AG04449 (cell line): ENCODE results near the gene SEMA5B.

Experiments used
- CTCF ChIA-PET: fragments of 350-600 bp; formaldehyde crosslinking; extraction: SDS; loops from one replicate; lab custom pipeline; 2021; ENCODE audit warnings: antibody characterized with exemption; lab: Yijun Ruan, JAX
- POLR2A ChIA-PET: fragments of 400-600, 350-600 bp; formaldehyde crosslinking; extraction: SDS; loops from one replicate; lab custom pipeline; 2020; ENCODE audit warnings: antibody characterized with exemption, inconsistent platforms; lab: Yijun Ruan, JAX
- DNase-seq: peaks from one replicate; pipeline ENCODE4 v3.0.0-alpha.2; 2010; ENCODE audit warnings: low read depth, low spot score
- H3K4me3 ChIP-seq: 2 replicates; pipeline ENCODE4 v1.5.1; 2011; ENCODE audit warnings: low read depth, mild to moderate bottlenecking, control low read depth, low read length
- CTCF ChIP-seq: IDR thresholded peaks from one replicate; pipeline ENCODE4 v1.5.1; 2011; ENCODE audit warnings: mild to moderate bottlenecking, moderate library complexity, low read length, control low read depth, inconsistent platforms; ENCODE audit not compliant: insufficient read depth; ENCODE audit errors: missing control alignments

The SEMA5B gene

GRCh38 chr3:123042413-123042812 is 14.8 kb upstream of the SEMA5B start:
- CTCF ChIA-PET = interaction anchor here (1.2 to 3.0 kb wide), 5 partner anchors 11 to 217 kb away, joined by 3 to 16 read pairs (median 3); no protein-coding TSS in a partner anchor
- H3K4me3 ChIP-seq = no peak overlapping the region
- no peak for TF ChIP-seq CTCF
- POLR2A ChIA-PET = no interaction called here
- no peak for DNase-seq

- H3K4me3 ChIP-seq = no peak overlapping the region
- ChIA-PET POLR2A (no interaction called here), CTCF (interaction anchor here (0.7 to 2.3 kb wide), 3 partner anchors 10 to 11 kb away, joined by 3 to 12 read pairs (median 3); partner anchors contain the start of gene SEMA5B)
- TF ChIP-seq CTCF = no peak
- DNase-seq = no peak
Observed at GRCh38 chr3:123039178-123039577, 11.6 kb upstream of the SEMA5B start.

- no peak for DNase-seq
- no peak for TF ChIP-seq CTCF
- POLR2A ChIA-PET = no interaction called here
- no peak overlapping the region for H3K4me3 ChIP-seq
- CTCF ChIA-PET = interaction anchor here (0.7 to 2.3 kb wide), 3 partner anchors 9 to 12 kb away, joined by 3 to 12 read pairs (median 3); partner anchors contain the start of gene SEMA5B
Observed at GRCh38 chr3:123038751-123039150, 11.2 kb upstream of the SEMA5B start.

GRCh38 chr3:123037015-123037375 is 9.4 kb upstream of the SEMA5B start:
- POLR2A ChIA-PET = no interaction called here

GRCh38 chr3:123036352-123037014 is 8.9 kb upstream of the SEMA5B start:
- no peak for TF ChIP-seq CTCF
- DNase-seq = no peak
- ChIA-PET CTCF (no interaction called here), POLR2A (no interaction called here)
- no peak overlapping the region for H3K4me3 ChIP-seq

More at GRCh38 chr3:123037015-123037375, 9.4 kb upstream of the SEMA5B start:
- CTCF ChIA-PET = interaction anchor here (2.3 kb wide), 1 partner anchor 9 kb away, joined by 12 read pairs; the partner anchor contains the start of gene SEMA5B
- no peak for TF ChIP-seq CTCF
- H3K4me3 ChIP-seq = no peak overlapping the region
- no peak for DNase-seq

- no peak overlapping the region for H3K4me3 ChIP-seq
- POLR2A ChIA-PET = no interaction called here
- CTCF ChIA-PET = no interaction called here
- no peak for DNase-seq
- TF ChIP-seq CTCF = no peak
Observed at GRCh38 chr3:123034996-123035395, 7.4 kb upstream of the SEMA5B start.
